ENCODE measurements around the gene GLRA1. TPM values are rescaled to one million over a fixed set of nuclear protein-coding genes. Genes with fewer than 3 reads are reported as not detected.

GLRA1 gene
- total and polyA plus RNA-seq, 12 donors, result 0.40 to 2.7 (median 1.3) TPM; not detected in 7

DNA sequence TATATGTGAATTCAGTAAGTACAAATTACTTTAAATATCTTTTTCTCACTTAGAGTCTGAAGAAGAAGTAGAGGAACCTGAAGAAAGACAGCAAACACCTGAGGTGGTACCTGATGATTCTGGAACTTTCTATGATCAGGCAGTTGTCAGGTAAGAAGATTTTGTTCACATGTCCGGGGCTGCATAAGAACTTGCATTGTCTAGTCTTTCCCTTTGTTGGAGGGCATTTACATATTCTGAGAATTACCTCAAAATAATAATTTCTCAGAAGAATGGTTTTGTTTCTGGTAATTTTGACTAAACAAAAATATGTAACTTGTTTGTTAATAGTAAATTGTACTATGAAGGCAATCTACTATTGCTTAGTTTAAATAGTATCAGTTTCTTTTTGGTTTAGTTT lies 129.2 kb downstream of the GLRA1 start:
- intact Hi-C loops (cut with DNase I), result no loop called here
- no peak for TF ChIP-seq POLR2A (IDR thresholded peaks at IDR 0.05)
- TF ChIP-seq, protein P1, sequence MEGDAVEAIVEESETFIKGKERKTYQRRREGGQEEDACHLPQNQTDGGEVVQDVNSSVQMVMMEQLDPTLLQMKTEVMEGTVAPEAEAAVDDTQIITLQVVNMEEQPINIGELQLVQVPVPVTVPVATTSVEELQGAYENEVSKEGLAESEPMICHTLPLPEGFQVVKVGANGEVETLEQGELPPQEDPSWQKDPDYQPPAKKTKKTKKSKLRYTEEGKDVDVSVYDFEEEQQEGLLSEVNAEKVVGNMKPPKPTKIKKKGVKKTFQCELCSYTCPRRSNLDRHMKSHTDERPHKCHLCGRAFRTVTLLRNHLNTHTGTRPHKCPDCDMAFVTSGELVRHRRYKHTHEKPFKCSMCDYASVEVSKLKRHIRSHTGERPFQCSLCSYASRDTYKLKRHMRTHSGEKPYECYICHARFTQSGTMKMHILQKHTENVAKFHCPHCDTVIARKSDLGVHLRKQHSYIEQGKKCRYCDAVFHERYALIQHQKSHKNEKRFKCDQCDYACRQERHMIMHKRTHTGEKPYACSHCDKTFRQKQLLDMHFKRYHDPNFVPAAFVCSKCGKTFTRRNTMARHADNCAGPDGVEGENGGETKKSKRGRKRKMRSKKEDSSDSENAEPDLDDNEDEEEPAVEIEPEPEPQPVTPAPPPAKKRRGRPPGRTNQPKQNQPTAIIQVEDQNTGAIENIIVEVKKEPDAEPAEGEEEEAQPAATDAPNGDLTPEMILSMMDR (IDR thresholded peaks at IDR 0.05), result no peak
- Histone ChIP-seq H3K9me3 (replicated peaks in 1 of 3) (no peaks in the 10 kb centered on the region), H3K27me3 (no peaks in the 10 kb centered on the region), H3K4me1 (replicated peaks in 1 of 2) (no peaks in the 10 kb centered on the region), H3K36me3 (replicated peaks in 1 of 2) (peaks cover 0 to 98% of the 10 kb centered on the region in 2 donors), H3K27ac (no peak overlapping the region), H3K4me3 (no peak overlapping the region)
- 91 to 93% (median 93%) methylated on average over 1 of the region's 1 CpG for WGBS, 4 donors
- DNase-seq, result no peak

DNA sequence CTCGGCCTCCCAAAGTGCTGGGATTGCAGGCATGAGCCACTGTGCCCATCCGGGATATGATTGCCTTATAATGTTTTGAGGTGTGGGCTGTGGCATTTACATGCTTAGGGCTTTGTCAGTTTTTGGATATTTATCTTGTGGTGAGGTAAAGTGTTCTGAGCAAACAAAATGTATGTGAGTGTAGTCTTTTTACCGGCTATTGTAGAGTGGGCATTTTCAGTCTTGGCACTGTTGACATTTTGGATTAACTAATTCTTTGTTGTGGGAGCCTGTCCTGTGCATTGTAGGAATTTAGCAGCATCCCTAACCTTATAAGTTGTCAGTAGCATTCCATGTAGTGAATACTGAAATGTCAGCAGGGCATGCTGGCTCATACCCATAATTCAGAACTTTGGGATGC lies 131.3 kb downstream of the GLRA1 start:
- 90 to 100% (median 97%) methylated on average over 3 of the region's 3 CpGs for WGBS, 4 donors
- intact Hi-C loops (cut with DNase I), result no loop called here
- no peak for TF ChIP-seq POLR2A (IDR thresholded peaks at IDR 0.05)
- TF ChIP-seq, protein P1 (IDR thresholded peaks at IDR 0.05), result no peak

DNA sequence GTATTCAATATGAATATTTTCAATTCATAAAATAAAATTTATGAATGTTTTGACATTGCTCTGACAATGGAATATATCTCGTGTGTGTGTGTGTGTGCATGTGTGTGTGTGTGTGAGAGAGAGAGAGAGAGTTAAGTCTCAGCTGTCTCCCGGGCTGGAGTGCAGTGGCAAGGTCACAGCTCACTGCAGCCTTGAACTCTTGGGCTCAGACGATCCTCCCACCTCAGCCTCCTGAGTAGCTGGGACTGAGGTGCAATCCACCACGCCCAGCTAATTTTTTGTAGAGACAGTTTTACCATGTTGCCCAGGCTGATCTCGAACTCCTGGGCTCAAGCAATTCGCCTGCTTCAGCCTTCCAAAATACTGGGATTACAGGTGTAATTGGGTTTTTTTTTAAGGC lies 136.8 kb downstream of the GLRA1 start:
- Histone ChIP-seq H3K27ac (no peak overlapping the region), H3K4me3 (no peak overlapping the region), H3K36me3 (replicated peaks in 1 of 2) (peaks cover 0 to 52% of the 10 kb centered on the region in 2 donors), H3K4me1 (replicated peaks in 1 of 2) (peaks cover 3 to 29% of the 10 kb centered on the region in 2 donors), H3K9me3 (replicated peaks in 1 of 3) (no peaks in the 10 kb centered on the region), H3K27me3 (no peaks in the 10 kb centered on the region)
- 58 to 74% (median 63%) methylated on average over 5 to 6 of the region's 6 CpGs for WGBS, 4 donors
- TF ChIP-seq POLR2A (IDR thresholded peaks at IDR 0.05), result no peak
- TF ChIP-seq, protein P1 (IDR thresholded peaks at IDR 0.05), result no peak
- intact Hi-C loops (cut with DNase I), result no loop called here
- no peak for DNase-seq

More for the DNA sequence above, 131.3 kb downstream of the GLRA1 start:
- Histone ChIP-seq H3K36me3 (replicated peaks in 1 of 2) (peaks cover 0 to 87% of the 10 kb centered on the region in 2 donors), H3K9me3 (replicated peaks in 1 of 3) (no peaks in the 10 kb centered on the region), H3K4me1 (replicated peaks in 1 of 2) (no peaks in the 10 kb centered on the region), H3K27me3 (no peaks in the 10 kb centered on the region), H3K4me3 (no peak overlapping the region), H3K27ac (no peak overlapping the region)
- DNase-seq, result no peak

DNA sequence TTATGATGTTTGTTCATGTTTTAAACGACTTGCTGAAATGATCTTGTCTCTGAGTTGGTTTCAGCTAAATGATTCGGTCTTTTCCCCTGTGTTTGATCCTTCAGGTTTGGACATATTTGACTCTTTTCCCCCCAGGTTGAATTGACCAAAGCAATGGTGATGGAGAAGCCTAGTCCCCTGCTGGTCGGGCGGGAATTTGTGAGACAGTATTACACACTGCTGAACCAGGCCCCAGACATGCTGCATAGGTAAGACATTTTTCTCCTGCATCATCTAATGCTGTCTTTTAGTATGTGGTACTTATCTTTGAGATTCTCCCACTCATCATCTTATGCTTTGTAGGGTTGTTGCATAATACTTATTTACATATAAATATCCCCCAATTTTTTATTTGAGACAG lies 138.2 kb downstream of the GLRA1 start:
- TF ChIP-seq POLR2A (IDR thresholded peaks at IDR 0.05), result no peak
- TF ChIP-seq, protein P1 (IDR thresholded peaks at IDR 0.05), result no peak
- no peak for DNase-seq
- H3K4me3 ChIP-seq, result no peak overlapping the region
- intact Hi-C loops (cut with DNase I), result no loop called here
- no peaks in the 10 kb centered on the region for H3K9me3 ChIP-seq (replicated peaks in 1 of 3)
- H3K36me3 ChIP-seq (replicated peaks in 1 of 2), result peaks cover 0 to 39% of the 10 kb centered on the region in 2 donors
- 82 to 90% (median 86%) methylated on average over 4 of the region's 4 CpGs for WGBS, 4 donors
- H3K27ac ChIP-seq, result no peak overlapping the region
- no peaks in the 10 kb centered on the region for H3K27me3 ChIP-seq
- peaks cover 13 to 39% of the 10 kb centered on the region in 2 donors for H3K4me1 ChIP-seq (replicated peaks in 1 of 2)
